MM.1S (cell line): Measurements from ENCODE around the gene DIAPH3.

Source experiments
- EZH2 ChIP-seq: fragments of 300-600 bp; sonication (generic); optimal IDR thresholded peaks from 2 replicates; pipeline ENCODE3; 2017; ENCODE audit warnings: low read depth, mild to moderate bottlenecking, antibody characterized with exemption, low read length, mixed read lengths
- EZH2phosphoT487 ChIP-seq: fragments of 300-600 bp; sonication (generic); IDR thresholded peaks from 2 replicates; pipeline ENCODE4 v1.6.1; 2018; ENCODE audit warnings: antibody characterized with exemption, low read length
- TF ChIP-seq, protein P1 (sequence below): fragments of 300-600 bp; sonication (generic); IDR thresholded peaks from 2 replicates; pipeline ENCODE4 v1.5.1; 2016; ENCODE audit warnings: antibody characterized with exemption, low read length, mixed read lengths

DNA sequence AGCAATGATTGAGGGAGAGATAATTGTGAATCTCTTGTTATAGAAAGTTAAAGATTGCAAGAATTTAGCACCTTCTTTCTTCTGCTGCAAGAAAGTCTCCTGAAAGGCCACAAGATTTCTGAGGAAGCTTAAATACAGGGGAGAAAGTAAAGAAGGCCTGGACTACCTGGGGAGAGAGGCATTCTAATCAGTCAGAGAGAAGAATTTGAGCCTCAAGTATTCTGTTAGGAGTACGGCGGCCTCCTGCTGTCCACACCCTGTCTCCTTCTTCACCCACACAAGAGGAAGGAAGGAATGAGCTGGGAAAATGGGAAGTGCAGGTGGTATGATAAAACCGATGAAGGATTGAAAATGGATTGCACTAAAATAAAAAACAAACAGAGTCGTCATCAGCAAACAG, 474.7 kb downstream of the DIAPH3 start:
- TF ChIP-seq, protein P1, sequence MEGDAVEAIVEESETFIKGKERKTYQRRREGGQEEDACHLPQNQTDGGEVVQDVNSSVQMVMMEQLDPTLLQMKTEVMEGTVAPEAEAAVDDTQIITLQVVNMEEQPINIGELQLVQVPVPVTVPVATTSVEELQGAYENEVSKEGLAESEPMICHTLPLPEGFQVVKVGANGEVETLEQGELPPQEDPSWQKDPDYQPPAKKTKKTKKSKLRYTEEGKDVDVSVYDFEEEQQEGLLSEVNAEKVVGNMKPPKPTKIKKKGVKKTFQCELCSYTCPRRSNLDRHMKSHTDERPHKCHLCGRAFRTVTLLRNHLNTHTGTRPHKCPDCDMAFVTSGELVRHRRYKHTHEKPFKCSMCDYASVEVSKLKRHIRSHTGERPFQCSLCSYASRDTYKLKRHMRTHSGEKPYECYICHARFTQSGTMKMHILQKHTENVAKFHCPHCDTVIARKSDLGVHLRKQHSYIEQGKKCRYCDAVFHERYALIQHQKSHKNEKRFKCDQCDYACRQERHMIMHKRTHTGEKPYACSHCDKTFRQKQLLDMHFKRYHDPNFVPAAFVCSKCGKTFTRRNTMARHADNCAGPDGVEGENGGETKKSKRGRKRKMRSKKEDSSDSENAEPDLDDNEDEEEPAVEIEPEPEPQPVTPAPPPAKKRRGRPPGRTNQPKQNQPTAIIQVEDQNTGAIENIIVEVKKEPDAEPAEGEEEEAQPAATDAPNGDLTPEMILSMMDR = no peak
- TF ChIP-seq EZH2 (no peak), EZH2phosphoT487 (no peak)
